ENCODE results near the gene CTLA4.

Gene CTLA4

GRCh38 chr2:203893401-203893800 is 25.8 kb downstream of the CTLA4 start:
- no peaks in the 10 kb centered on the region for H3K9me3 Mint-ChIP-seq

GRCh38 chr2:203893840-203894239 is 26.3 kb downstream of the CTLA4 start:
- Mint-ChIP-seq H3K36me3 (ENCODE audit: low read depth) (no peaks in the 10 kb centered on the region), H3K4me3 (no peak overlapping the region), H3K27me3 (ENCODE audit: low read depth, poor library complexity) (peaks cover 12% of the 10 kb centered on the region), H3K9me3 (no peaks in the 10 kb centered on the region), H3K4me1 (no peaks in the 10 kb centered on the region), H3K27ac (no peak overlapping the region)
- no peak for TF ChIP-seq CTCF (IDR thresholded peaks at IDR 0.05)
- DNase-seq: no peak

More at GRCh38 chr2:203893401-203893800, 25.8 kb downstream of the CTLA4 start:
- peaks cover 10% of the 10 kb centered on the region for H3K27me3 Mint-ChIP-seq (ENCODE audit: low read depth, poor library complexity)
- no peak for DNase-seq
- no peaks in the 10 kb centered on the region for H3K4me1 Mint-ChIP-seq
- H3K4me3 Mint-ChIP-seq: no peak overlapping the region
- H3K36me3 Mint-ChIP-seq (ENCODE audit: low read depth): no peaks in the 10 kb centered on the region
- H3K27ac Mint-ChIP-seq: no peak overlapping the region
- no peak for TF ChIP-seq CTCF (IDR thresholded peaks at IDR 0.05)

GRCh38 chr2:203894262-203894661 is 26.7 kb downstream of the CTLA4 start:
- no peak for TF ChIP-seq CTCF (IDR thresholded peaks at IDR 0.05)
- Mint-ChIP-seq H3K27ac (no peak overlapping the region), H3K9me3 (no peaks in the 10 kb centered on the region), H3K36me3 (ENCODE audit: low read depth) (no peaks in the 10 kb centered on the region), H3K4me1 (no peaks in the 10 kb centered on the region), H3K27me3 (ENCODE audit: low read depth, poor library complexity) (peaks cover 14% of the 10 kb centered on the region), H3K4me3 (no peak overlapping the region)
- no peak for DNase-seq

- peaks cover 20% of the 10 kb centered on the region for H3K9me3 Mint-ChIP-seq
- H3K4me1 Mint-ChIP-seq: no peaks in the 10 kb centered on the region
Observed at GRCh38 chr2:203897544-203897943, 30.0 kb downstream of the CTLA4 start.

GRCh38 chr2:203898657-203899056 is 31.1 kb downstream of the CTLA4 start:
- Mint-ChIP-seq H3K4me1 (no peaks in the 10 kb centered on the region), H3K4me3 (no peak overlapping the region), H3K27me3 (ENCODE audit: low read depth, poor library complexity) (peaks cover 11% of the 10 kb centered on the region), H3K36me3 (ENCODE audit: low read depth) (no peaks in the 10 kb centered on the region), H3K27ac (no peak overlapping the region), H3K9me3 (peaks cover 23% of the 10 kb centered on the region)
- no peak for TF ChIP-seq CTCF (IDR thresholded peaks at IDR 0.05)
- no peak for DNase-seq

More at GRCh38 chr2:203897544-203897943, 30.0 kb downstream of the CTLA4 start:
- Mint-ChIP-seq H3K36me3 (ENCODE audit: low read depth) (no peaks in the 10 kb centered on the region), H3K27ac (no peak overlapping the region), H3K4me3 (no peak overlapping the region), H3K27me3 (ENCODE audit: low read depth, poor library complexity) (peaks cover 11% of the 10 kb centered on the region)
- TF ChIP-seq CTCF (IDR thresholded peaks at IDR 0.05): no peak
- no peak for DNase-seq

- no peaks in the 10 kb centered on the region for H3K36me3 Mint-ChIP-seq (ENCODE audit: low read depth)
- no peak overlapping the region for H3K4me3 Mint-ChIP-seq
- peaks cover 30% of the 10 kb centered on the region for H3K9me3 Mint-ChIP-seq
- DNase-seq: no peak
- H3K4me1 Mint-ChIP-seq: no peaks in the 10 kb centered on the region
- no peak overlapping the region for H3K27ac Mint-ChIP-seq
- peaks cover 11% of the 10 kb centered on the region for H3K27me3 Mint-ChIP-seq (ENCODE audit: low read depth, poor library complexity)
- no peak for TF ChIP-seq CTCF (IDR thresholded peaks at IDR 0.05)
Observed at GRCh38 chr2:203900253-203900652, 32.7 kb downstream of the CTLA4 start.
